GM19455 (cell line): ENCODE measurements around the gene CACNB2.

Source experiments
- ATAC-seq: cut with Tn5 transposase; IDR thresholded peaks from one replicate; pipeline ENCODE4 v1.9.1; 2021; ENCODE audit not compliant: unreplicated experiment

Gene CACNB2

GRCh38 chr10:18381679-18382078 is 241.5 kb downstream of the CACNB2 start:
- no peak for ATAC-seq

GRCh38 chr10:18397906-18398305 is 257.7 kb downstream of the CACNB2 start:
- no peak for ATAC-seq

GRCh38 chr10:18399158-18399557 is 258.9 kb downstream of the CACNB2 start:
- no peak for ATAC-seq

GRCh38 chr10:18400201-18400905 is 260.1 kb downstream of the CACNB2 start:
- no peak for ATAC-seq

- no peak for ATAC-seq
These were observed 260.7 kb downstream of the CACNB2 start for GRCh38 chr10:18400906-18401245.

GRCh38 chr10:18401416-18402195 is 261.4 kb downstream of the CACNB2 start:
- ATAC-seq, result no peak

GRCh38 chr10:18402853-18403252 is 262.6 kb downstream of the CACNB2 start:
- no peak for ATAC-seq

GRCh38 chr10:18404530-18404929 is 264.3 kb downstream of the CACNB2 start:
- ATAC-seq, result no peak

GRCh38 chr10:18406136-18406535 is 265.9 kb downstream of the CACNB2 start:
- no peak for ATAC-seq

GRCh38 chr10:18409599-18410397 is 269.6 kb downstream of the CACNB2 start:
- ATAC-seq, result no peak

GRCh38 chr10:18414061-18414460 is 273.8 kb downstream of the CACNB2 start:
- no peak for ATAC-seq

GRCh38 chr10:18417950-18418527 is 277.8 kb downstream of the CACNB2 start:
- no peak for ATAC-seq

GRCh38 chr10:18418541-18419215 is 278.5 kb downstream of the CACNB2 start:
- no peak for ATAC-seq

GRCh38 chr10:18419945-18420344 is 279.7 kb downstream of the CACNB2 start:
- ATAC-seq, result no peak

- ATAC-seq, result no peak
These were observed 281.6 kb downstream of the CACNB2 start for GRCh38 chr10:18421726-18422293.

- ATAC-seq, result no peak
These were observed 282.9 kb downstream of the CACNB2 start for GRCh38 chr10:18423058-18423637.

- no peak for ATAC-seq
These were observed 284.0 kb downstream of the CACNB2 start for GRCh38 chr10:18424200-18424599.

GRCh38 chr10:18429335-18429734 is 289.1 kb downstream of the CACNB2 start:
- ATAC-seq, result no peak

- no peak for ATAC-seq
These were observed 296.7 kb downstream of the CACNB2 start for GRCh38 chr10:18436902-18437301.

- no peak for ATAC-seq
These were observed 297.3 kb downstream of the CACNB2 start for GRCh38 chr10:18437486-18437885.
